GM18511 (cell line): Measurements from ENCODE around the gene AP4S1.
"Not testable (repeated sequence)": the region's sequence is repeated elsewhere in the genome, so short reads cannot be mapped to it uniquely, and the experiment has no call there.

Experiments used
- ATAC-seq: cut with Tn5 transposase; IDR thresholded peaks from one replicate; pipeline ENCODE4 v1.9.1; 2021; ENCODE audit warnings: mild to moderate bottlenecking, moderate library complexity; ENCODE audit not compliant: unreplicated experiment

The AP4S1 gene

GRCh38 chr14:31025367-31026076 is at the start of gene AP4S1:
TSS of gene AP4S1 (plus strand) at chr14:31025649. CDS start at chr14:31066197, 40,548 bp downstream.
- ATAC-seq: peak; percentile 27

DNA sequence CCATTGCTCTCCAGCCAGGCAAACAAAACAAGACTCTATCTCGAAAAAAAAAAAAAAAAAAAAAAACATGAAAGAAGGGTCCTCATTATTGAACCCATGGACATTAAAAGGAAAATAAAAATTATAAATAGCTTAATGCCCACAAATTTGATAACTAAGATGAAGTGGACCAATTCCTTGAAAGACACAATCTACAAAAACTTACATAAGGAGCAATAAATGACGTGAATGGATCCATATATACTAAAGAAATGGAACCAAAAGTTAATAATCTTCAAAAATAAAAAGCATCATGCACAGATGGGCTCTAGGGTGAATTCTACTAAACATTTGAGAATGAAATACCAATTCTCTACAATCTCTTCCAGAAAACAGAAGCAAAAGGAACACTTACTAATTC is 47.7 kb upstream of the AP4S1 start:
- ATAC-seq: no peak

- not testable (repeated sequence) for ATAC-seq
These were observed 45.2 kb upstream of the AP4S1 start for GRCh38 chr14:30980106-30980704.

GRCh38 chr14:30980980-30981379 is 44.5 kb upstream of the AP4S1 start:
- ATAC-seq: no peak

GRCh38 chr14:30982533-30982932 is 42.9 kb upstream of the AP4S1 start:
- no peak for ATAC-seq

GRCh38 chr14:30983858-30984257 is 41.6 kb upstream of the AP4S1 start:
- no peak for ATAC-seq

- ATAC-seq: no peak
These were observed 39.7 kb upstream of the AP4S1 start for GRCh38 chr14:30985796-30986195.

- ATAC-seq: no peak
These were observed 36.9 kb upstream of the AP4S1 start for GRCh38 chr14:30988509-30988908.

DNA sequence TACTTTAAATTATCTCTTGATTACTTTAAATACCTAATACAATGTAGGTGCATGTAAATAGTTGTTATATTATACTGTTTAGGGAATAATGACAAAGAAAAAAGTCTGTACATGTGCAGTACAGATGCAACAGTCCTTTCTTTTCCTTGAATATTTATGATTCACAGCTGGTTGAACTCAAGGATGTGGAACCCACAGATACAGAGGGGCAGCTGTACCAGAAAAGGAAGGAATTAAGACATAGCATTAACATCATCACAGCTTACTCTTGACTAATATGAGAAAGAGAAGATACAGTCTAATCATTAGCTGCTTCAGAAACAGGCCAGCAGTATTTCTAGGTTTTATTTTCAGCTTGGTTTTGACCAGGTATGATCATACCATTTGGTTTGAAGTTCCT is 34.7 kb upstream of the AP4S1 start:
- no peak for ATAC-seq

DNA sequence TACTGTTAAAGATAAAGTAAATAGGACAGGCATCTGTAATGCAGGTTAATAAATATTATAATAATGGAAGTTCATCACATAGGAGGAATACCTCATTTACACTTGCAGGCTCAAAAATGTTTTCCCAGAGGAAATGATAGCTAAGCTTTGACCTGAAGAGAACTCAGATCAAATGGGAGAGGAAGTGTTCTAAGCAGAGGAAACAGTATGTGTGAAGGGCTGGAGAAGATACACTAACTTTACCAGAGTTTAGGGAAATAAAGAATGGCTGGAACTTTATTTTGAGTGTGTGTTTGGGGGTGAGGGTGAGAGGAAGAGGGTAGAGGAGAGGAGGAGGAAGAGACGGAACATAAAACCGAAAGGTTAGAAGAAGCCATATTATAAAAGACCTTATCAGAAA is 34.0 kb upstream of the AP4S1 start:
- ATAC-seq: no peak

DNA sequence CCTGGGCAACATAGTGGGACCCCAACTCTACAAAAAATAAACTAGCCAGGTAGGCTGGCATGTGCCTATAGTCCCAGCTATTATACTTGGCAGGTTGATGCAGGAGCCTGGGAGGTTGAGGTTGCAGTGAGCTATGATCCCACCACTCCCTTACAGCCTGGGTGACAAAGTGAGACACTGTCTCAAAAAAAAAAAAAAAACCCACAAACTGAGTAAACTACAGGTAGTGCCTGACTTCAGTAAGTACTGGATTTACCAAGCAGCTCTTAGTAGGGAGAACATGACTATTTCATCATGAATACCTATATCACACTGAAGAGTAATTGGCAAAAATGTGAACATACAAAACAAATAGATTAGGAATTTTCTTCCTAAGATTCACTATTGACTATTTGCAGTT is 32.4 kb upstream of the AP4S1 start:
- no peak for ATAC-seq

- ATAC-seq: peak; percentile 72
These were observed 30.5 kb upstream of the AP4S1 start for GRCh38 chr14:30994681-30995620.

DNA sequence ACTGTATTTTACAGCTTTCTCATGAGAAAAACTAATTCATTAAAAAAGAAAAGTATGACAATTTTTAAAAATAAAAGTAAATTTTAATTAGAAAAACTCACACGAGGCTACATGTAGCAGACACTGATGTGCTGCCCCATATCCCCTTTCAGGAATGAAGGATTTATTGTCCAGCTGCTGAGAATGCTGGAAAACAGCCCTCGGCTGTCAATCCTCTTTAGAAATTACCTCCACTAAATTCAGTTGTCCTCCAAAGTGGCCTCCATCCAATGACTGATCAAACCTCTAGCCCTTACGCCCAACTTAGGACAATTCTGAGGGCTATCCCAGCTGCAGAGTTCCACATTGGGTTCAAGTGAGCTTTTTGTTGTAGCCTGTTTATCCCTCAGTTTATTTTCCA is 29.8 kb upstream of the AP4S1 start:
- ATAC-seq: no peak

GRCh38 chr14:30996892-30997659 is 28.4 kb upstream of the AP4S1 start:
- no peak for ATAC-seq

- ATAC-seq: no peak
These were observed 27.2 kb upstream of the AP4S1 start for GRCh38 chr14:30998100-30998706.

DNA sequence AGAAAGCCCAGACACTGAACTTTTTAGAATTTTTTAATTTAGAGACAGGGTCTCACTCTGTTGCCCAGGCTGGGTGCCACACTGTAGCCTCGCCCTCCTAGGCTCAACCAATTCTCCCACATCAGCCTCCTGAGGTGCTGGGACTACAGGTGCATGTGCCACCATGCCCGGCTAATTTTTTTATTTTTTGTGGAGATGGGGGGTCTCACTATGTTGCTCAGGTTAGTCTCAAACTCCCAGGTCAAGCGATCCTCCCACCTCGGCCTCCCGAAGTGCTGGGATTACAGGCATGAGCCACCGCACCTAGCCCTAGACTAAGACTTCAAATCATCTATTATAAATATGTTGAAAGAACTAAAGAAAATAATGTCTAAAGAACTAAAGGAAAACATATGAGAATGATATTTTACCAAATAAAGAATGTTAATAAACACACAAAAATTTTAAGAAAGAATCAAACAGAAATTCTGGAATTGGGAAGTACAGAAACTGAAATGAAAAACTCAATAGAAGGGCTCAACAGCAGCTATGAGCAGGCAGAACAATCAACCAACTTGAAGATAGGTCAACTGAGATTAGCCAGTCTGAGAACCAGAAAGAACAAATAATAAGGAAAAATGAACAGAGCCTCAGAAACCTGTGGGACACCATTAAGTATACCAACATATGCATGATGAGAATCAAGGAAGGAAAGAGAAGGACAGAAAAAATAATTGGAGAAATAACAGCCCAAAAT is 26.2 kb upstream of the AP4S1 start:
- no peak for ATAC-seq

DNA sequence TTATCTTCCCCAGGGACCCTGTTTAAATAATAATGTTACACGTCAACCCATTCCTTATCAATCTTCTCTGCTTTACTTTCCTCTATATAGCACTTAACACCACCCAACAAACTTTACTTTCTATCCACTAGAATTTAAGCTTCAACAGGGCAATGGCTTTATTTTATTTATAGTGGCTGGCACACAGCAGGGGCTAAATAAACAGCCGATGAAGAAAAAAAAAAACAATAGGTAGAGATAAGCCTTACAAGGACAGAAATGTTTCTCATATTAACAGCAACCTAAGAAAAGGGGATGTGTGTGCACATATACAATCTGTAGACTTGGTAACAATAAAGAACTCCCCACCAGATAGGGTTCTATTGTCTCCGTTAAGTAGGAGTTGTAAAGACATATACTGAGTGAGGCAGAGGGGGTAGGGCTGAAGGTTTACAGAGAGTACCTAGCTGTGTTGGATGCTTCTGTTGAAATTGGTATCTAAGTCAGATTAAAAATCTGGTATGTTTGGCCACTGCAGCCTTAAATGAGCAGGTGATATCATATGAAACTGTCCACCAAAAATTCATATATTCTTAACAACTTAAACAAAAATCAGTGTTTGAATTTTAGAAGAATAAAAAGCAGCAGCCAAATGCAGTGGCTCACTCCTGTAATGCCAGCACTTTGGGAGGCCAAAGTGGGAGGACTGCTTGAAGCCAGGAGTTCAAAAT is 24.7 kb upstream of the AP4S1 start:
- ATAC-seq: no peak

DNA sequence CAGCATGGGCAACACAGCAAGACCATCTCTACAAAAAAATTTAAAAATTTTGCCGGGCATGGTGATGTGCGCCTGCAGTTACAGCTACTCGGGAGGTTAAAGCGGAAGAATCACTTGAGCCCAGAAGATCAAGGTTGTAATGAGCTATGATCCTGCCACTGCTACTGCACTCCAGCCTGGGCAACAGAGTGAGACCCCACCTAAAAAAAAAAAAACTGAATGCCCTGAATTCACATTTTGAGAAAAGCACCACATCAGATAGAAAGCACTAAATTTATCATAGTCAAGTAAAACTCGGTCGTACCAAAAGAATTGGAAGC is 24.1 kb upstream of the AP4S1 start:
- ATAC-seq: no peak

GRCh38 chr14:31003284-31003683 is 22.2 kb upstream of the AP4S1 start:
- no peak for ATAC-seq
